K562 (cell line): ENCODE results near the gene PGAP3. TPM values are rescaled to one million over a fixed set of nuclear protein-coding genes. Genes with fewer than 3 reads are reported as not detected.

Source experiments
- CREBBP ChIP-seq: IDR thresholded peaks from one replicate; pipeline ENCODE4 v1.6.1; 2012; ENCODE audit warnings: low read depth, mild to moderate bottlenecking, control low read depth, inconsistent platforms, low read length
- ERF ChIP-seq: fragments of 450-650 bp; formaldehyde crosslinking; IDR thresholded peaks from 2 replicates; pipeline ENCODE4 v1.4.0; 2020; ENCODE audit warnings: mild to moderate bottlenecking, mixed read lengths
- FUS ChIP-seq: fragments of 200-400 bp; formaldehyde crosslinking; optimal IDR thresholded peaks from 2 replicates; pipeline ENCODE3; 2017; ENCODE audit warnings: low read depth, low read length
- HDAC6 ChIP-seq: IDR thresholded peaks from 2 replicates; pipeline ENCODE4 v1.6.1; 2012; ENCODE audit warnings: low read depth, mild to moderate bottlenecking, control low read depth, inconsistent platforms, low read length, moderate library complexity
- HNRNPLL ChIP-seq: fragments of 200-400 bp; formaldehyde crosslinking; IDR thresholded peaks from 2 replicates; pipeline ENCODE4 v1.6.1; 2017; ENCODE audit warnings: low read length, low read depth, mild to moderate bottlenecking; ENCODE audit not compliant: poor library complexity, severe bottlenecking
- KDM1A ChIP-seq, 2 experiments: fragments of 450-650 bp; IDR thresholded peaks; 2 replicates each; pipeline ENCODE4 v1.6.1; 2016; ENCODE audit warnings: mild to moderate bottlenecking in 2 of 2
- MIER1 ChIP-seq: fragments of 450-650 bp; IDR thresholded peaks from 2 replicates; pipeline ENCODE4 v1.6.1; 2016; ENCODE audit warnings: antibody characterized with exemption, mild to moderate bottlenecking, low read depth
- NFRKB ChIP-seq: fragments of 450-650 bp; IDR thresholded peaks from 2 replicates; pipeline ENCODE4 v1.6.1; 2016; ENCODE audit warnings: low read depth
- NONO ChIP-seq, 2 experiments: fragments of 200-400 bp in 1 of 2; fragments of 450-650 bp in 1 of 2; formaldehyde crosslinking in 1 of 2; IDR thresholded peaks; 2 replicates each; pipeline ENCODE4 v1.6.1; 2017; ENCODE audit warnings: low read depth in 2 of 2, mild to moderate bottlenecking in 2 of 2, moderate library complexity in 2 of 2, low read length in 1 of 2
- POU5F1 ChIP-seq: fragments of 150-350 bp; IDR thresholded peaks from 2 replicates; pipeline ENCODE4 v1.6.1; 2014; ENCODE audit warnings: borderline replicate concordance, low read length, low read depth, mild to moderate bottlenecking; ENCODE audit not compliant: partially characterized antibody
- PTBP1 ChIP-seq: fragments of 200-400 bp; formaldehyde crosslinking; IDR thresholded peaks from 2 replicates; pipeline ENCODE4 v1.6.1; 2017; ENCODE audit warnings: low read depth, low read length
- SRSF3 ChIP-seq: fragments of 200-400 bp; formaldehyde crosslinking; IDR thresholded peaks from 2 replicates; pipeline ENCODE4 v1.6.1; 2016; ENCODE audit warnings: mild to moderate bottlenecking, low read length, moderate library complexity; ENCODE audit not compliant: insufficient read depth
- SUPT5H ChIP-seq: fragments of 450-650 bp; IDR thresholded peaks from 2 replicates; pipeline ENCODE4 v1.6.1; 2016
- TAF15 ChIP-seq: fragments of 200-400 bp; formaldehyde crosslinking; IDR thresholded peaks from 2 replicates; pipeline ENCODE4 v1.6.1; 2017; ENCODE audit warnings: mild to moderate bottlenecking, low read depth, low read length, moderate library complexity
- TEAD2 ChIP-seq: fragments of 450-650 bp; IDR thresholded peaks from 2 replicates; pipeline ENCODE4 v1.6.1; 2016; ENCODE audit warnings: missing genetic modification characterization, control low read depth, missing compliant biosample characterization
- TRIM24 ChIP-seq, 2 experiments: fragments of 450-650 bp; IDR thresholded peaks; 2 replicates each; pipeline ENCODE4 v1.6.1; 2016
- TRIM28 ChIP-seq: fragments of 450-650 bp; IDR thresholded peaks from 2 replicates; pipeline ENCODE4 v1.6.1; 2017
- ZNF253 ChIP-seq: fragments of 250-450 bp; sonication (Bioruptor Pico); conservative IDR thresholded peaks from 2 replicates; pipeline ENCODE4 v1.6.1; 2021; ENCODE audit warnings: mild to moderate bottlenecking
- ZNF699 ChIP-seq: fragments of 250-450 bp; sonication (Bioruptor Pico); IDR thresholded peaks from 2 replicates; pipeline ENCODE4 v1.8.0; 2021; ENCODE audit warnings: mild to moderate bottlenecking, moderate library complexity; ENCODE audit not compliant: insufficient replicate concordance
- polyA plus RNA-seq, 8 experiments: library from polyadenylated mRNA; depleted of rRNA in 4 of 8; stranded (reverse) in 5 of 8; unstranded in 3 of 8; fragments of >200 nt; fragmentation: Nextera tagmentation in 2 of 8; fragmentation: Illumina TruSeq in 1 of 8; extraction: Ambion mirVana in 2 of 8; extraction: Trizol in 1 of 8; gene quantifications; 2 replicates each; pipeline versions ENCODE4 v1.2.1 to v1.2.3, GENCODE V29; 2011 to 2014; ENCODE audit warnings: inconsistent platforms in 1 of 8, missing spikeins in 1 of 8
- total RNA-seq, 7 experiments: library from RNA; depleted of rRNA in 6 of 7; stranded (reverse); fragments of >200 nt in 6 of 7; fragmentation: Illumina TruSeq in 2 of 7; extraction: Trizol in 2 of 7; gene quantifications; 2 replicates each; pipeline versions ENCODE4 v1.2.1 to v1.2.3, GENCODE V29; 2011 to 2021; ENCODE audit warnings: low replicate concordance in 1 of 7
- TF ChIP-seq, protein P1 (sequence below): fragments of 450-650 bp; IDR thresholded peaks from 2 replicates; pipeline ENCODE4 v1.6.1; 2016; ENCODE audit warnings: low read depth, mild to moderate bottlenecking, moderate library complexity
- TF ChIP-seq, protein P2 (sequence below): conservative IDR thresholded peaks from 2 replicates; pipeline ENCODE4 v1.6.1; 2011; ENCODE audit warnings: low read depth, mild to moderate bottlenecking, low read length; ENCODE audit not compliant: control insufficient read depth
- TF ChIP-seq, protein P3 (sequence below): fragments of 450-650 bp; formaldehyde crosslinking; IDR thresholded peaks from 2 replicates; pipeline ENCODE4 v1.4.0; 2022; ENCODE audit warnings: missing genetic modification characterization
- TF ChIP-seq, protein P4 (sequence below): fragments of 250-450 bp; sonication (Bioruptor Pico); IDR thresholded peaks from 2 replicates; pipeline ENCODE4 v1.8.0; 2021; ENCODE audit warnings: mild to moderate bottlenecking, moderate library complexity

The PGAP3 gene
- total and polyA plus RNA-seq, 9 of the 15 experiments (the other 6 are each of a cell fraction or from before 2014, with no cell fraction given), result 0.38 to 9.4 (median 4.5) TPM

DNA sequence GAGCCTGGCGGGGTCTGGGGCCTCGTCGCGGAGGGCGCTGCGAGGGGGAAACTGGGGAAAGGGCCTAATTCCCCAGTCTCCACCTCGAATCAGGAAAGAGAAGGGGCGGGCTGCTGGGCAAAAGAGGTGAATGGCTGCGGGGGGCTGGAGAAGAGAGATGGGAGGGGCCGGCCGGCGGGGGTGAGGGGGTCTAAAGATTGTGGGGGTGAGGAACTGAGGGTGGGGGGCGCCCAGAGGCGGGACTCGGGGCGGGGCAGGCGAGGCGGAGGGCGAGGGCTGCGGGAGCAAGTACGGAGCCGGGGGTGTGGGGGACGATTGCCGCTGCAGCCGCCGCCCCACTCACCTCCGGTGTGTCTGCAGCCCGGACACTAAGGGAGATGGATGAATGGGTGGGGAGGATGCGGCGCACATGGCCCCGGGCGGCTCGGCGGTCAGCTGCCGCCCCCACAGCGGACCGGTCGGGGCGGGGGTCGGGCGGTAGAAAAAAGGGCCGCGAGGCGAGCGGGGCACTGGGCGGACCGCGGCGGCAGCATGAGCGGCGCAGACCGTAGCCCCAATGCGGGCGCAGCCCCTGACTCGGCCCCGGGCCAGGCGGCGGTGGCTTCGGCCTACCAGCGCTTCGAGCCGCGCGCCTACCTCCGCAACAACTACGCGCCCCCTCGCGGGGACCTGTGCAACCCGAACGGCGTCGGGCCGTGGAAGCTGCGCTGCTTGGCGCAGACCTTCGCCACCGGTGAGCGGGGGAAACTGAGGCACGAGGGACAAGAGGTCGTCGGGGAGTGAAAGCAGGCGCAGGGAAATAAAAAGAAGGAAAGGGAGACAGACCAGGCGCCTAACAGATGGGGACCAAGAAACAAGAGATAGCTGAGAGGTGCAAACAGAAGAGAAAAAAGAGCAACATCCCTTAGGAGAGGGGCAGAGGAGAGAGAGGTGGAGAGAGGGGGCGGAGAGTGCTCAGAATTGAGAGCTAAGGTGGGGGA lies 19.6 kb downstream of the PGAP3 start, which contains the start of gene PNMT (continued):
- TF ChIP-seq NFRKB, result no peak; the same call in 1 of the 2 replicates
- no peak for TF ChIP-seq KDM1A (IDR thresholded peaks at IDR 0.05)
- TF ChIP-seq, protein P1, sequence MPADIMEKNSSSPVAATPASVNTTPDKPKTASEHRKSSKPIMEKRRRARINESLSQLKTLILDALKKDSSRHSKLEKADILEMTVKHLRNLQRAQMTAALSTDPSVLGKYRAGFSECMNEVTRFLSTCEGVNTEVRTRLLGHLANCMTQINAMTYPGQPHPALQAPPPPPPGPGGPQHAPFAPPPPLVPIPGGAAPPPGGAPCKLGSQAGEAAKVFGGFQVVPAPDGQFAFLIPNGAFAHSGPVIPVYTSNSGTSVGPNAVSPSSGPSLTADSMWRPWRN, result no peak
- TF ChIP-seq HNRNPLL, result peak; percentile 44
- TF ChIP-seq PTBP1, result peak; percentile 59; the same call in 1 of the 2 replicates
- TF ChIP-seq CREBBP, result no peak
- no peak for TF ChIP-seq TEAD2 (tag)
- TF ChIP-seq ERF (CRISPR knock-in tag), result peak; percentile 45; the same call in 1 of the 2 replicates
- TF ChIP-seq, protein P2, sequence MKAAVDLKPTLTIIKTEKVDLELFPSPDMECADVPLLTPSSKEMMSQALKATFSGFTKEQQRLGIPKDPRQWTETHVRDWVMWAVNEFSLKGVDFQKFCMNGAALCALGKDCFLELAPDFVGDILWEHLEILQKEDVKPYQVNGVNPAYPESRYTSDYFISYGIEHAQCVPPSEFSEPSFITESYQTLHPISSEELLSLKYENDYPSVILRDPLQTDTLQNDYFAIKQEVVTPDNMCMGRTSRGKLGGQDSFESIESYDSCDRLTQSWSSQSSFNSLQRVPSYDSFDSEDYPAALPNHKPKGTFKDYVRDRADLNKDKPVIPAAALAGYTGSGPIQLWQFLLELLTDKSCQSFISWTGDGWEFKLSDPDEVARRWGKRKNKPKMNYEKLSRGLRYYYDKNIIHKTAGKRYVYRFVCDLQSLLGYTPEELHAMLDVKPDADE, result peak; percentile 40; the same call in 1 of the 2 replicates
- TF ChIP-seq SUPT5H, result no peak; the same call in 1 of the 2 replicates
- TF ChIP-seq SRSF3, result no peak
- TF ChIP-seq TAF15, result no peak
- TF ChIP-seq MIER1, result no peak; the same call in 1 of the 2 replicates
- TF ChIP-seq TRIM24 (IDR thresholded peaks at IDR 0.05), result 0 out of 4 replicates have a peak, but pooled peaks of 1 of the 2 experiments have one; percentile 30
- TF ChIP-seq, protein P3, sequence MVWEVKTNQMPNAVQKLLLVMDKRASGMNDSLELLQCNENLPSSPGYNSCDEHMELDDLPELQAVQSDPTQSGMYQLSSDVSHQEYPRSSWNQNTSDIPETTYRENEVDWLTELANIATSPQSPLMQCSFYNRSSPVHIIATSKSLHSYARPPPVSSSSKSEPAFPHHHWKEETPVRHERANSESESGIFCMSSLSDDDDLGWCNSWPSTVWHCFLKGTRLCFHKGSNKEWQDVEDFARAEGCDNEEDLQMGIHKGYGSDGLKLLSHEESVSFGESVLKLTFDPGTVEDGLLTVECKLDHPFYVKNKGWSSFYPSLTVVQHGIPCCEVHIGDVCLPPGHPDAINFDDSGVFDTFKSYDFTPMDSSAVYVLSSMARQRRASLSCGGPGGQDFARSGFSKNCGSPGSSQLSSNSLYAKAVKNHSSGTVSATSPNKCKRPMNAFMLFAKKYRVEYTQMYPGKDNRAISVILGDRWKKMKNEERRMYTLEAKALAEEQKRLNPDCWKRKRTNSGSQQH (CRISPR knock-in tag), result peak; percentile 74
- peak in 1 of 2 experiments; percentile 65; a peak in 2 of 4 replicates for TF ChIP-seq NONO (IDR thresholded peaks at IDR 0.05; ENCODE audit: low read depth in 2 of 2, low read length in 1 of 2)
- TF ChIP-seq ZNF699 (CRISPR knock-in tag), result no peak
- TF ChIP-seq FUS, result peak; percentile 83
- TF ChIP-seq ZNF253 (CRISPR knock-in tag), result no peak
- no peak for TF ChIP-seq HDAC6
- TF ChIP-seq, protein P4, sequence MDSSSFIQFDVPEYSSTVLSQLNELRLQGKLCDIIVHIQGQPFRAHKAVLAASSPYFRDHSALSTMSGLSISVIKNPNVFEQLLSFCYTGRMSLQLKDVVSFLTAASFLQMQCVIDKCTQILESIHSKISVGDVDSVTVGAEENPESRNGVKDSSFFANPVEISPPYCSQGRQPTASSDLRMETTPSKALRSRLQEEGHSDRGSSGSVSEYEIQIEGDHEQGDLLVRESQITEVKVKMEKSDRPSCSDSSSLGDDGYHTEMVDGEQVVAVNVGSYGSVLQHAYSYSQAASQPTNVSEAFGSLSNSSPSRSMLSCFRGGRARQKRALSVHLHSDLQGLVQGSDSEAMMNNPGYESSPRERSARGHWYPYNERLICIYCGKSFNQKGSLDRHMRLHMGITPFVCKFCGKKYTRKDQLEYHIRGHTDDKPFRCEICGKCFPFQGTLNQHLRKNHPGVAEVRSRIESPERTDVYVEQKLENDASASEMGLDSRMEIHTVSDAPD, result 0 out of 2 replicates have a peak, but pooled peaks have one; percentile 4
- TF ChIP-seq POU5F1, result no peak
- no peak for TF ChIP-seq TRIM28
